KMS-11 (cell line): ENCODE data around the gene POU6F2.

Source experiments
- H2AFZ ChIP-seq: fragments of 200-600 bp; sonication (generic); 2 replicates; pipeline ENCODE4 v1.6.1; 2016; ENCODE audit warnings: antibody characterized with exemption, mixed run types, low read depth
- H3K27ac ChIP-seq: fragments of 200-600 bp; sonication (generic); 2 replicates; pipeline ENCODE4 v1.6.1; 2016; ENCODE audit warnings: mild to moderate bottlenecking, mixed run types
- H3K27me3 ChIP-seq: fragments of 200-600 bp; sonication (generic); 2 replicates; pipeline ENCODE4 v1.6.1; 2017; ENCODE audit warnings: mild to moderate bottlenecking, low read depth, mixed run types, moderate library complexity; ENCODE audit not compliant: insufficient read depth
- H3K36me3 ChIP-seq: fragments of 200-600 bp; sonication (generic); 2 replicates; pipeline ENCODE4 v1.6.1; 2017; ENCODE audit warnings: mild to moderate bottlenecking, mixed run types; ENCODE audit not compliant: insufficient read depth
- H3K4me1 ChIP-seq: fragments of 200-600 bp; sonication (generic); 2 replicates; pipeline ENCODE4 v1.6.1; 2016; ENCODE audit warnings: mild to moderate bottlenecking, low read depth, mixed run types; ENCODE audit not compliant: poor library complexity, severe bottlenecking
- H3K4me2 ChIP-seq: fragments of 200-600 bp; sonication (generic); 2 replicates; pipeline ENCODE4 v1.7.0; 2016; ENCODE audit warnings: mild to moderate bottlenecking, mixed run types
- H3K4me3 ChIP-seq: fragments of 200-600 bp; sonication (generic); IDR thresholded peaks from 2 replicates; pipeline ENCODE4 v1.6.1; 2017; ENCODE audit warnings: low read depth, low read length, mixed read lengths; ENCODE audit not compliant: insufficient read depth
- H3K79me2 ChIP-seq: fragments of 200-600 bp; sonication (generic); 2 replicates; pipeline ENCODE4 v1.6.1; 2016; ENCODE audit warnings: low read depth, mixed run types; ENCODE audit not compliant: insufficient read depth
- H3K9ac ChIP-seq: fragments of 200-600 bp; sonication (generic); 2 replicates; pipeline ENCODE4 v1.6.1; 2016; ENCODE audit warnings: mild to moderate bottlenecking, mixed run types
- H4K20me1 ChIP-seq: fragments of 200-600 bp; sonication (generic); 2 replicates; pipeline ENCODE4 v1.6.1; 2016; ENCODE audit warnings: mild to moderate bottlenecking, mixed run types; ENCODE audit not compliant: insufficient read depth
- TF ChIP-seq, protein P1 (sequence below): fragments of 200-600 bp; sonication (generic); conservative IDR thresholded peaks from 2 replicates; pipeline ENCODE4 v1.6.1; 2017; ENCODE audit warnings: low read depth, mild to moderate bottlenecking, antibody characterized with exemption, low read length, moderate library complexity, mixed read lengths

POU6F2 gene

DNA sequence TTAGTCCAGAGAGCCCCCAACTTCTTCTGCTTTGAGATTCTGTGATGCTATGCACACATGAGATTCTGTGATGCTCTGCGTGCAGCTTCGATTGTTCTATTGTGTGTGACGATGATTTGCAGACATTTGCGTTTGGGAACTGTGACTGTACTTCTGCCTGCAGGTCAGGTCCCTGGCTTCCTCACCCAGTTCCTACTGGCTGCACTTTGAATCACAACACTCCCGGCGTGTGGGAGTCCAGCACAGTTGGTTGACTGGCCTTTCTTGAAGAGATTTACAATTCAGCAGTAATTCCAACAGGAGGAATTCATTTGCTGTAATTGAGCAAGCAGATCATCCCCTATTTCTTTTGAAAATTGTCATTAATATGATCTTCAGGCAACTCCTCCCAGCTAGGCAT lies 336.3 kb downstream of the POU6F2 start:
- H4K20me1 ChIP-seq, result no peaks in the 10 kb centered on the region
- TF ChIP-seq, protein P1, sequence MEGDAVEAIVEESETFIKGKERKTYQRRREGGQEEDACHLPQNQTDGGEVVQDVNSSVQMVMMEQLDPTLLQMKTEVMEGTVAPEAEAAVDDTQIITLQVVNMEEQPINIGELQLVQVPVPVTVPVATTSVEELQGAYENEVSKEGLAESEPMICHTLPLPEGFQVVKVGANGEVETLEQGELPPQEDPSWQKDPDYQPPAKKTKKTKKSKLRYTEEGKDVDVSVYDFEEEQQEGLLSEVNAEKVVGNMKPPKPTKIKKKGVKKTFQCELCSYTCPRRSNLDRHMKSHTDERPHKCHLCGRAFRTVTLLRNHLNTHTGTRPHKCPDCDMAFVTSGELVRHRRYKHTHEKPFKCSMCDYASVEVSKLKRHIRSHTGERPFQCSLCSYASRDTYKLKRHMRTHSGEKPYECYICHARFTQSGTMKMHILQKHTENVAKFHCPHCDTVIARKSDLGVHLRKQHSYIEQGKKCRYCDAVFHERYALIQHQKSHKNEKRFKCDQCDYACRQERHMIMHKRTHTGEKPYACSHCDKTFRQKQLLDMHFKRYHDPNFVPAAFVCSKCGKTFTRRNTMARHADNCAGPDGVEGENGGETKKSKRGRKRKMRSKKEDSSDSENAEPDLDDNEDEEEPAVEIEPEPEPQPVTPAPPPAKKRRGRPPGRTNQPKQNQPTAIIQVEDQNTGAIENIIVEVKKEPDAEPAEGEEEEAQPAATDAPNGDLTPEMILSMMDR, result no peak
- no peaks in the 10 kb centered on the region for H3K4me1 ChIP-seq
- no peak overlapping the region for H3K27ac ChIP-seq
- no peaks in the 10 kb centered on the region for H3K79me2 ChIP-seq
- H2AFZ ChIP-seq, result no peak overlapping the region
- H3K4me2 ChIP-seq, result no peak overlapping the region
- H3K27me3 ChIP-seq, result no peaks in the 10 kb centered on the region
- H3K36me3 ChIP-seq, result no peaks in the 10 kb centered on the region
- H3K4me3 ChIP-seq, result no peak overlapping the region
- H3K9ac ChIP-seq, result no peak overlapping the region

DNA sequence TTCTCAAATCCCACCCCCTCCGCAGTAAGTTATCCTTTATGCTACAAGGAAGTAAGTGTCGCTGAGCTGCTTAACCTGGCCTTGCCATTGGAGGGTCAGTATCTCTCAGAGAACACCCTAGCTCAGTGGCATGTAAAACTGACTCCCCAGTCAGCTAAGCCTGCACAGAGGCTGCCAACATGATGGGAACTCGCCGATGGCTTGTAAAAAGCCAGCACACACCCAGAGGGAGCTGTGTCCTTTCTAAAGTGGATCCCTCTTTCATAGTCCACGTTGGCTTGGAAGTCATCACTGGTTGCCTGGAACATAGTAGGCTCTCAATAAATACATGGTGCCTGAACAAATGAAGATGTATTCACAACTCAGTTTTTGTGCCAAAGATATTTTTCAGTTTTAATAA lies 339.4 kb downstream of the POU6F2 start:
- no peak overlapping the region for H3K4me3 ChIP-seq
- no peak overlapping the region for H3K27ac ChIP-seq
- H3K4me1 ChIP-seq, result no peaks in the 10 kb centered on the region
- H3K27me3 ChIP-seq, result no peaks in the 10 kb centered on the region
- no peaks in the 10 kb centered on the region for H3K79me2 ChIP-seq
- no peak overlapping the region for H3K9ac ChIP-seq
- TF ChIP-seq, protein P1, result no peak
- no peak overlapping the region for H2AFZ ChIP-seq
- no peaks in the 10 kb centered on the region for H3K36me3 ChIP-seq
- H3K4me2 ChIP-seq, result no peak overlapping the region
- no peaks in the 10 kb centered on the region for H4K20me1 ChIP-seq

DNA sequence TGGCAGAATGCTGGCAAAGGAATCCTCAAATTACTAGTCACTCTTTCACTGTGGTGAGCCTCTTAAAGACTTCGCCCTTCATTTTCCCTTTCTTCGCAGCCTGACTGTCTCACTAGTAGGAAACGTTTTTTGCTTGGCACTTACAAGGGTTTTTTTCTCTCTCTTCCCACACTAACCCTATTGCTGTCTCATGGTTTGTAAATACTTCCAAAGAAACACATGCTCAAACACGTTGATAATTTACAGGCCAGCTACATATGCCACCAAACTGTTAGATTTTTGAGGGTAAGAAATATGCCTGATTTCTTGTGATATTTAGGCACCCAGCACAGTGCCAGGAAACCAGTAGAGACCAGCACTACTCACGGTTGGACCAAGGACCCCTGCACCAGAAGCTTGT lies 340.2 kb downstream of the POU6F2 start:
- H3K27ac ChIP-seq, result no peak overlapping the region
- no peak overlapping the region for H2AFZ ChIP-seq
- H3K36me3 ChIP-seq, result no peaks in the 10 kb centered on the region
- H4K20me1 ChIP-seq, result no peaks in the 10 kb centered on the region
- no peaks in the 10 kb centered on the region for H3K27me3 ChIP-seq
- no peak overlapping the region for H3K4me2 ChIP-seq
- H3K4me3 ChIP-seq, result no peak overlapping the region
- no peaks in the 10 kb centered on the region for H3K79me2 ChIP-seq
- no peak overlapping the region for H3K9ac ChIP-seq
- no peaks in the 10 kb centered on the region for H3K4me1 ChIP-seq
- TF ChIP-seq, protein P1, result no peak

DNA sequence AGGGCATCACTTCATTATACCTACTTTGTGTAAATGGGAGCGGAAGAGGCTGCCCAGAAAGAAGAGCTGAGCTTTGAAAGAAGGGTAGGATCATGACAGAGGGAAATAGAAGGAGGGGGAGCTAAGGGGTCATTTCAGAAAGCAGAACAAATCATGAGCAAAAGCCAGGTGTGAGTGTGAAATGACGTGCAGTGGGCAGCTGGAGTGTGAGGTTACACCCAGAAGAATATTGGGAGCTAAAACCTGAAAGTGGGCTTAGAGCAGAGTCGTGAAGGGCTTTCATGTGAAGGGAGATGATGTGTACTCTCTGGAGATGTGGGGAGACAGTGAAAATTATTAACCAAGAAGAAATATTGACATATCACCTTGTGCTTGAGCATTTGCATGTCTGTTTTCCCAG lies 343.5 kb downstream of the POU6F2 start:
- Histone ChIP-seq H3K79me2 (no peaks in the 10 kb centered on the region), H3K27me3 (no peaks in the 10 kb centered on the region), H3K36me3 (no peaks in the 10 kb centered on the region), H3K9ac (no peak overlapping the region), H3K27ac (no peak overlapping the region), H3K4me2 (no peak overlapping the region), H2AFZ (no peak overlapping the region), H3K4me3 (no peak overlapping the region), H3K4me1 (no peaks in the 10 kb centered on the region), H4K20me1 (no peaks in the 10 kb centered on the region)
- TF ChIP-seq, protein P1, result no peak
